NCI-H446 treated with DMSO at 0.1 percent for 48 hours (cell line): ENCODE results near the gene HSD11B1.
A peak's percentile ranks its signal among the peaks of the same experiment; 100 is the strongest.

ENCODE experiments used
- DNase-seq: peaks from one replicate; lab custom pipeline; 2025; lab: John Stamatoyannopoulos, UW

HSD11B1 gene

DNA sequence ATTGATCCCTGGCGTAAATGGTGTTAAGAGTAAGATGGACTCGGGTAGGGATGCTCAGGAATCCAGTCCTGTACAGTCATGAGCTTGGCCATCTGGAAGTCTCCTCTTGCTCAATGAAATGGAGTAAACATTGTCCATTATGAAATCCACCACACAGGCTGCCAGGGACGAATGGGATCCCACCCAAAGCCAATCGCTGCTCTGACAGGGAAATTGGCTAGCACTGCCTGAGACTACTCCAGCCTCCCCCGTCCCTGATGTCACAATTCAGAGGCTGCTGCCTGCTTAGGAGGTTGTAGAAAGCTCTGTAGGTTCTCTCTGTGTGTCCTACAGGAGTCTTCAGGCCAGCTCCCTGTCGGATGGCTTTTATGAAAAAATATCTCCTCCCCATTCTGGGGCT, at the start of gene HSD11B1:
TSS of gene HSD11B1 (plus strand) at position 263 of the 400 bp plus-strand sequence. CDS start at position 360, 97 bp downstream.
- peak; percentile 34 for DNase-seq

DNA sequence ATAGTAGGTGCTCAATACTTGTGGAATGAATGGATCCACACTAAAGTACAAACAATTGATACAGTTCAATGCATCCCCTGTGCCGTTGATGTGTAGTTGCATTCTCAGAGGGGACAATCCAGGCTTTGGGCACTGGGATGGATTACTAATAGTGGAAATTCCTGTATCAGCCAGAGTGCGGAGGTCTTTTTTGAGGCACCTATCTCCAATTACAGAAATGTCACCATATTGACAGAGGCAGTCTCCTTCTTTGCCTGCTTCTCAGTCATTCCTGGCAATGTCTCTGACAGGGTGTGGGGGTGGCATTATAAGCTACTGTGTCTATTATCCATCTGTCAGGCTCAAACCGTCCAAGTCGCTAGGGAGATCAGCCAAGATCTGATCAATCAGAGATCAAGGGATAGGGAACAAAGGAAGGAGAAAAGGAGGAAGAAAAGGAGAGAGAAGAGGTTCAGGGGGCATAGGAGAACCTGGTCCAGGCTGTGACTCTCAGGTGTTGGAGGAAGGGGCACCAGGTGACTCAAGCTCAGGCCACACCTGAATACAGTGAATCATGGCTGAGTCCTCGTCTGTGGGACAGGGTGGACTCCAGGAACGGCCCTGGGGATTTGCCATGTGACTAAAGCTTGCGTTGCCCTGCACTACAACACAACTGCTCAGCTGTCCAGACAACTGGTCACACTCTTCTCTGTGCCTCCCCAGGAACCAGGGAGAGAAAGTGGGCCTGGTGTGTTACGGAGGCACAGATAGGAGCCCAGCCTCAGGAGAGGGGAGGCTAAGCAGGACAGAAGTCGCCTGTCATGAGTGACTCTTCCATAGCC, 49.0 kb upstream of the HSD11B1 start:
- peak; percentile 73 for DNase-seq

DNA sequence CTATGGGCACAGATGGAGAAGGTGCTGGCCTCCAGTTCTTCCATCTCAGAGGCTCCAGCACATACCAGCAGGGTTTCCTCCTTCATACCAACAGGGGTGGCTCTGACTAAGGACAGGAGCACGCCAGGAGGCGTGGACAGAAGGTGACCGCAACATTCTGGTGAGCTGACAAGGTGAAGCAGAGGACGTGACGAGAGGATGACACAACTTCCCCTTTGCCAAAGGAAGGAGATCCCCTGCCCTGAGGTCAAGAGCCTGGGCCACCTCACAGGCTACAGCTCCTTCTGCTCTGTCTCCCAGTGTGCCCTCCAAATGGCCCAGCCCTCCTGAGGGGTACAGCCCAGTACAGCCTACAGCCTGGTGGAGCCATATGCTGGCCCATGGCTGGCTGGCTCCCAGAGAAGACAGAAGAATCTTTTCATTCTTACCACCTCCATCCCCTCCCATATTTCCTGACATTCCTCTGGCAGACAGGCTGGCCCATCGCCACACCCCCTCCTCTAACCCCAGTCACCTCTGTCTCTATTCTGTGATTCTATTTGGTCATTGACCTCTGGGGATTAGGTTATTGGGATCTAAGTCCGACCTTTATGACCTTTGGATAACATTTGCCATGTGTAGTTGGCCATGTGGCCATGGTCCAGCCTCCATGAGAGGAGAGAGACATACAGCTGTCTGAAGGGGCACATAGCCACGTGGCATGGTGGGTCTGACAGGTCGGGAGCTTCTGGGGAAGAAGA, 47.3 kb upstream of the HSD11B1 start:
- DNase-seq, result no peak

DNA sequence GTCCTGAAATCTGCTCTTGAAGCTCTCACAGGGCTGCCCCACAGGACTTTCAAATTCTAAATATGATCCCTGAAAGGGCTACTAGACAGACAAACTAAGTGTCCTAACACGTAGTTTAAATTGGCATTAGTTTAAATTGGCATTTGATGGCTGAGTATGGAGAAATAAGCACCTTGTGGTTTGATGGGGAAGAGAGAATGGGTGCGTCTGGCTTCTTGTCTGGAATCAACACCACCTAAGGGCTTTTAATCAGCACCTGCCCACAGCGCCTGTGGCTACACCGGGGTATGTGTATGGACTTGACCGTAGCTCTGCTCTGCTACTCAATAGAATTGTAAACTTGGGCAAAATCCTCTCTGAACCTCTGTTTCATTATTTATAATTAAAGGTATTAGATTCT, 46.7 kb upstream of the HSD11B1 start:
- no peak for DNase-seq

DNA sequence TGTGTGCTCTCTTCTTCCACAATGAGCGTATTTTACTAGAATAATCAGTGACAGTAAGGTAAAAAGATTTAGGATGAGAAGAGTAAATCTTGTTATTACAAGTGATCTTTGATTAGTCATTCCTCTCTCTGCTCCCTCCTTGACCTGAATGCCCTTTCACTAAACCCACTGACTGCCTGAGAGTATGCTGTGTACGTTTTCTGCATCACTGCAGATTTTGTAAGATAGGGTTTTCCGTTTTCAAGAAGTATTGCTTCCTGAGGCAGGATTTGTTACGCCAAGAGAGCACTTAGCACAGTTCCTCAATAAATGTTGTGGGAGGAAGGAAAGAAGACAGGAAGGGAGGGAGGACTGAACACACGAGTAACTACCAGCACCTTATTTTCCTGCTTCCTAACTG, 44.7 kb upstream of the HSD11B1 start:
- DNase-seq, result no peak

DNA sequence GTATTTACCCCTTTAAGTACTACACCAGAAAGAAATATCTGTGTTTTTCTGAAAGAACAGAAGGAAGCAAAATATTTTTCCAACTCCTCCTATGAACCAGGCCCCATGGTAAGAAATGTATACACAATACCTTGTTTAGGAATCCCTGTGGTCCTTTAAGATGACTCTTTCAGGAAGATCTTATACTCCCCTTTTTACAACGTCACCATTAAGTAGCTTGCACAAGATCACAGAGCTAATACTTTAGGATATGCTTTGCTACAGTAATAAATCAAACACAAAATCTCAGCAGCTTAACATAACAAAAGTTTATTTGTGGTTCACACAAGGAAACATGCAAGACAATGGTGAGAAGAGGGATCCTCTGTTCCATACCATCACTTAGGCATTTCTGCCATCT, 43.6 kb upstream of the HSD11B1 start:
- DNase-seq, result no peak

DNA sequence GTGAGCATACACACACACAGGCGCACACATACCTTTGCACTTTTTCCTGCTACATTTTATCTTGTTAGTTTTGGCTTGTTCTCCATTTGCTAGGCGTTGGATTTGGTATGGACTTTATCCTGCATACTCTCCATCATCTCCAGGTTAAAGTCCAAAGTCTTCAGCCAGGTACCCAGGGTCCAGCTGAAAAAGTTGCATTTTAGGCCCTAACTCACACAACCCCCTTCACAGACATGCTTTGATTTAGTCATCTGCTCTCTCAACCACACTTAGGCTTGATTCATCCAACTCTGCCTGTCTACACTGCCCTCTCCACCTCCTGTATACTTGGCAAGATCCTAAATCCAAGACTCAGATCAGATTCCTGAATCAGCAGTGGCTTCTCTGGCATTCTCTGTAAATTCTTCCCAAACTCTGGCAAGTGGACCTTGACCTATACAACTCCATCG, 41.7 kb upstream of the HSD11B1 start:
- no peak for DNase-seq

DNA sequence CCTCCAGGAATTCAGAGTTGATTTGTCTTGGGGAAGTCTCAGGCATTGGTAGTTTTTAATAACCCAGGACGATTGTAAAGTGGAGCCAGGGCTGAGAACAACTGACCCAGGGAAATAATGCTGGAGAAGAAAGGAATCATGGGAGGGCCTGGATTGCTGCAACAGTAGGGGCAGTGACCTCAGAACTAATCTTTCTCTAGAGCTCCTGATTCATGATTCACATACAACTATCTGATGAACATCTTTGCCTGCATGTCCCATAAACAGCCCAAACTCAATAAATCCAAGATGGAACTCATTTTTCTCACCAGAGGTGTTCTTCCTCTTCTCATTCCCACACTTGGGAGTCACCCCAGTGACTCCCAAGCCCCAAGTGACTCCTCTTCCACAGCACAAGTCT, 37.5 kb upstream of the HSD11B1 start:
- no peak for DNase-seq

DNA sequence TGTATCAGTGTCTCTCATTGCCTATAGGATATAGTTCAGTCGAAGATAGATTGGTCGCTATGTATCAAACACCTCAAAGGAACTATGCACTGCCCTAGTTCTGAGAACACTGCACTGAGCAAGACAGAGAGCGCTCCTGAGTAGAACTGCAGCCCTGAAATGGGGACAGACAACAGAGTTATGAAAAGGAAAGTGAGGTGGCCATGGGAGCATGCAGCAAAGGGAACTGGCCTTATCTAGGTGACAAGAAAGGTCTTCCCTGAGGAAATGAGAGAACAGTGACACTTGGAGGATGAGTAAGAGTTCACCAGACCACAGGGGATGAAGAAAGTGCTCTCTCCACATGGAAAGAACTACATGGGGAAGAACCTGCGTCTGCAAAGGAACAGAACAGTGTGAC, 36.9 kb upstream of the HSD11B1 start:
- no peak for DNase-seq

DNA sequence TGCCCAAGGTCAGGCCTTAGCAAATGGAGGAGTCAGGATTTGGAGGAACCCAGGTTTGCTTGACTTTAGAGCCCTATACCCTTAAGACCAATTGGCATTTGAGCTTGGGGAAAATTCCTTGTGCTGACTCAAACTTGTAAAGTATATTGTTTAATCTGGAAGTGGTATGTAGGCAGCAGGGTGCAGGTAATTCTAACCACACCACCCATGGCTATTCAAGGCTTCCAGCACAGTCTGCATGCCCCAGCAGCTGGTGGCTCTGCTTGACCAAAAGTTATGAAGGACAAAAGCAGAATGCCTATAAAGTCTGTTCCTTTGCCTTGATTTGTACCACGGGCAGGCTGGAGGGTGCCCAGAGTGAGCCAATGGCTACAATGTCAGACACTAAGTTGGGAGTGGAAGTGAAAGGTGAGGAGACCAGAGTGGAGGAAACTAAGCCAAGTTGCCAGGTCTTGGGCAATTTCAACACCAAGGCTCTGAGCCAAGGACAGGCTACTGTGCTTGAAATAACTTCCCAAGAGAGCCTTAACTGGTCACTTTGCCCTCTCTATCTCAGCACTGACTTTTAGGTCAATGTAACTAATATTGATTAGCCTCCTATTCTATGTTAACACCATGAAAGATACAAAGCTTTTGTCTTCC, 34.1 kb upstream of the HSD11B1 start:
- no peak for DNase-seq

DNA sequence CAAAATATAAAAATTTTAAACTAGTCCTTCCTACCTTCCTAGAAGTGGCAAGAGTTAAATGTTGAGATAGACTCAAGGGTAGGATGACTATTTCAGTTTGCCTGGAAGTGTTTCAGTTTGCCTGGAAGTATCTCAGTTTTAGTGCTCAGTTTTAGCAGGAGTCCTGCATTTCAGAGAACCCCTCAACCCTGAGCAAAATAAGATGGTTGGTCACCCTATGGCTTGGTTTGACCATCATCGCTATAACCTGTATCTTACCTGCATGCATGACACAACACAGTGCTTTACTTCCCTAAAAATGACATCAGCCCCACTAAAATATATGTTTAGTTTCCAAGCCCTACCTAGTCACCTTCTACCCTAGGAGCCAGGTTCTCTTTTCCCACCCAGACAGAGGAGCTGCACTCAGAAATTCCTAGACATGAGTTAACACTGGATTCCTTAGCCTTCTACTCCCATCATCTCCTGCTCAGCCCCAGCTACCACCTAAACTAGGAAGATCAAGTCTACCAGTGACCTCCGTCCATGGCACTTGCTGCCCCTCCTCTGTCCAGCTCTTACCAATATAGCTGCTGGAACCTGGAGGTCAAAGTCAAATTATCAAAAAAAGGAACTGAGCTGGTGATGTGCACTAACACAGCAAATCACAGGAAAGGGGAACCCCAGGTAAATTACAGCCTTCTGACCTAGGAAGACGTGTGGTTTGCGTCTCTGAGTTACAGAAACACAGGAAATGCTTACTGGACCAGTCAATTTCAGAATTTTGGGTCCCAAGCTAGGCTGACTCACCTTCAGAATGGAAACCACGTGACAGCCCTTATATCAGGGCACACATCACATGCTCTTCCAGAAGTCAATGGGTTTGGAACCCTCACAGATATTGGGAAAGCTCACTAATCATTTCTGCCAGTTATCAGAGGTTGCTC, 31.7 kb upstream of the HSD11B1 start:
- DNase-seq, result no peak

DNA sequence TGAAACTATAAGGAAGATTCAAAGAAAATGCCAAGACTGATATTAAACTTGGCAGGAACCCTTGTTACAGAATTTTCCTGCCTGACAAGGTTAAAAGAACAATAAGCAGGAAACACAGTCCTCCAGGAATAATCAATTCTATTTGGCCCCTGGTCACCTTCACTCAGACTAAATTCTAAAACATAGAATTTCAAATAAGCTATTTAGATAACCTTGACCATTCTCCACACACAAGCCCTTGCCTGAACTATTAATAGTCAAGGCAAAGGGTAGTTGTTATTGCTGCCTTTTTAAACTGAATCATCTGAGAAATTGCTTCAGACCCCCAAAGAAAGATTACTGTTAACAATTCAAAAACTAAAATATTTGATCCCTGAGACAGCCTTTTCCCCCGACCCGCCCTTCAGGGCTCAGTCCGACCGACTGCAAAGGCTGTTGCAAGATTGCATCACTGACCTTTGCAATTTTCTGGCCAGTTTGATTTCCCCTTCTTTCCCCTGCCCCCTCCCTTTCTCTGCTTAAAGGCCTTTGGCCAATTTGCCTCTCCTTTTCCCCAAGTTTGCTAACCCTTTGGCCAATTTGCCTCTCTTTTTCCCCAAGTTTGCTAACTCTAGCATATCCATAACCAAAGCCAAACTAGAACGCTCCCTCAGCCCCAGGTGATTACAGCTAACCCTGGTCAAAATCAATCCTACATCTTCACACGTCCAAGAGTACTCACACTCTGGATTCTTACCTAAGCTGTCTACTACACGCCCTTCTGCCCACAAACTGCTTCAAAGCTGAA, 30.8 kb upstream of the HSD11B1 start:
- DNase-seq, result no peak

DNA sequence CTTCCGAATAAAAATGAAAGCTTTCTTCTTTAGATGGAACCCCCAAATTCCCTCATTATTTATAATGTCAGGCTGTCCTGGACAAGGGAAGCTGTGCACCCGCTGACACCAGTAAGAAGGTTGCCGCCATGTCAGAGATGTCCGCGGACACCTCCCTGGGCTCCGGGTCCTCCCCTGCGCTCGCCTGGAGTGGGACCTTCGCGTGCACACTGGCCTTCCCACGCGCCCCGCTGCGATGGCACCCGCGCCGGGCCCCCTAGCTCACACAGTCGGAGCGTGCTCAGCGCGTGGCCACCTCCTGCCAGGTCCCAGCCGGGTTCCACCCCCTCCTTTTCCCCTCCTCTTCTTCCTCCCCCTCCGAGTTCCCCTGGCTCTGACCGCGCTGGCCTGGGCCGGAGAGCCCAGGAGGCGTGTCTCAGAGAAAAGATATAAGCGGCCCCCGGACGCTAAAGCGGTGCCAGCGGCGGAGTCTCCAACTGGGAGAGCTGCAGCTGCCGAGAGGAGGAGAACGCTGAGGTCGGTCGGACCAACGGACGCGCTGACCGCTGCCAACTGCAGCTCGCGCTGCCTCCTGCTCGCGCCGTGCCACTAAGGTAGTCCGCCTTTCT, 29.6 kb upstream of the HSD11B1 start, which contains the start of gene G0S2:
TSS of gene G0S2 (plus strand) at position 456 of the 608 bp plus-strand sequence. CDS start 273 bp downstream, outside the sequence.
- DNase-seq, result no peak

DNA sequence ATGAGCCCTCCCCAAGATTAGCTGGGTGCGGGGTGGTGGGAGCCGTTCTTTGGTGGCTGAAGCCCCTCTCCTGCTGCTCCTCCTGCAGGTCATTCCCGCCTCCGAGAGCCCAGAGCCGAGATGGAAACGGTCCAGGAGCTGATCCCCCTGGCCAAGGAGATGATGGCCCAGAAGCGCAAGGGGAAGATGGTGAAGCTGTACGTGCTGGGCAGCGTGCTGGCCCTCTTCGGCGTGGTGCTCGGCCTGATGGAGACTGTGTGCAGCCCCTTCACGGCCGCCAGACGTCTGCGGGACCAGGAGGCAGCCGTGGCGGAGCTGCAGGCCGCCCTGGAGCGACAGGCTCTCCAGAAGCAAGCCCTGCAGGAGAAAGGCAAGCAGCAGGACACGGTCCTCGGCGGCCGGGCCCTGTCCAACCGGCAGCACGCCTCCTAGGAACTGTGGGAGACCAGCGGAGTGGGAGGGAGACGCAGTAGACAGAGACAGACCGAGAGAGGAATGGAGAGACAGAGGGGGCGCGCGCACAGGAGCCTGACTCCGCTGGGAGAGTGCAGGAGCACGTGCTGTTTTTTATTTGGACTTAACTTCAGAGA, 29.0 kb upstream of the HSD11B1 start:
- no peak for DNase-seq

DNA sequence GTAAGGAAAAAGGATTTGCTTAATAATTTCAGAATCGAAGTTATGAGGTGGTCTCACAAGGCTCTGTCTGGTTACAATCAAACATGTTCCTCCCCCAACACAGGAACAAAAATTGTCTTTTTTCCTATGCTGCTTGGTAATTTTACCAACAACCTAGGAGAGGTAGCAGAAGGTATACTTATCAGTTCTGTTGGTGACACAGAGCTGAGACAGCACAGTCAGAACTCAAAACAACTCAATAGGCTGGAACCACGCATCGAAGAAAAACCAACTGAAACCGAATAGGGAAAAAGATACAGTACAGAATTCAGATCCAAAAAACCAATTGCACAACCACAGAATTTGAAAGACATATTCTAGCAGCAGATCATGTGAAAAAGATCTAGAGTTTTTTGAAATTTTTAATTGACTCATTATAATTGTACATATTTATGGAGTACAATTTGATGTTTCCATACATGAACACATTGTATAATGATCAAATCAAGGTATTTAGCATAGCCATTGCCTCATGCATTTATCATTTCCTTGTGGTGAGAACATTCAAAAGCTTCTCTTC, 25.6 kb upstream of the HSD11B1 start:
- no peak for DNase-seq

DNA sequence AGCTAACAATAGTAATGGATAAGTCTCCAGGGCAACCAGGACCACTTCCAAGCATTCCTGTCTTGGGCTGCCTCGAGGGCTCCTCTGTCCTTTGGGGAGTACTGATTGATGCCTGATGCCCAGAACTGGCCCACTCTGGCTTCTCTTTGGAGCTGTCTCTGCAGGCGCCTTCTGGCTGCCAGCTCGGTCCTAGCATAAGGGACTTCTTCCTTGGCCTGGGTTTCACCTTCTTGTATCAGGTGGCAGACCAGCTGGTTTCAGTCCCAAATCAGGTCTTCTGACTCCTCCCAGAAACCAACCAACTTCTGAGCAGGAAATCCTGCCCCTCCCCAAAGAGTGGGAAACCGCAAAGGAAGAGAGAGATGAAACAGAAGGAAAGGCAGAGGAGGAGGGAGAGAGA, 18.8 kb upstream of the HSD11B1 start:
- no peak for DNase-seq

DNA sequence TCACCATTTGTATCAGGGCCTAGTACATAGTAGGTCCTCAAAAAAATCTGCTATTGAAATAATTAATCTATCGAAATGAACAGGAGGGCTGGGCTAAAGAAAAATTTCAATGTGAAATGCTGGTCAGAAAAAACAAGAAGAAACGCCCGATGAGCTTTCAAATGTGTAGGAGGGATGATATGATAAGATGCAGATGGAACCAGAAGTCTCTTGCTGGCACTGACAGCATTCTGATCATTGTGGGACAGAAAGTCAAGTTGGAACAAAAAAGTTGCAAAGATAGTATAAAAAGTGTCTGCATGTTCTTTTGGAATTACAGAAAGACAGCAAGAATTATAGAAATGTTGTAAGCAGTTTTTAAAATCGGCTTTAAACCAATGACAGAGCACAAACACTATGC, 18.3 kb upstream of the HSD11B1 start:
- no peak for DNase-seq

DNA sequence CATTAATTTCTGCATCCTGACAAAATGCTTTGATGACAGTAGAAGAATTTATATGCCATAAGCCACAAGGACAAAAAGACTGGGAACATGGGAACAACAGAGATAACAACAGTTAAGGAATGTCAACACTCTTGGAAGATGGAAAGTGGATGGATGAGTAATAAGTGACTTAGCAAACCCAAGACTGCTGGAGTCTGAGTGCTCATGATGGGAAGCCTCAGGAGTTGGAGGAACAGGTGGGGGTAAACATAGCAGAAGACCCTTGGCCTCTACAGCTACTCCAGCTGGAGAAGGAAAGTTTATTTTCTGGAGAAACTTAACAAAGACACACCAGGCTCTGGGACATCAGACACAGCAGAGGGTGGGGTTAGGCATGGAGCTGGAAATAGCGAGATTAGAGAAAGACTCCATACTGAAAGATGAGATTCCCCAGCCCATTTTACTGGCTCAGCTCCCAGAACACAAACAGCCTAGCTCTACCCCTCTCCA, 15.9 kb upstream of the HSD11B1 start:
- DNase-seq, result no peak

DNA sequence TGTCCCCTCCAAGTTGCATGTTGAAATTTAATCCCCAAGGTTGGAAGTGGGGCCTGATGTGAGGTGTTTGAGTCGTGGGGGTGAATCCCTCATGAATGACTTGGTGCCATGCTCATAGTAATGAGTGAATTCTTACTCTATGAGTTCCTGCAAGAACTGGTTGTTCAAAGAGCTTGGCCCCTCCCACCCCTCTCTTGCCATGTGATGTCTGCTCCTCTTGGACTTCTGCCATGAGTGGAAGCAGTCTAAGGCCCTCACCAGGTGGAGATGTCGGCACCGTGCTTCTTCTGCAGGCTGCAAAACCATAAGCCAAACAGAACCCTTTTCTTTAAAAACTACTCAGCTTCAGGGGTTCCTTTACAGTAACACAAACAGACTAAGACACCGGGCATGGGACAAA, 15.2 kb upstream of the HSD11B1 start:
- no peak for DNase-seq
